PC-9 (cell line): ENCODE data around the gene MYO5B. TPM values are rescaled to one million over a fixed set of nuclear protein-coding genes. Genes with fewer than 3 reads are reported as not detected.
A peak's percentile ranks its signal among the peaks of the same experiment; 100 is the strongest.

Experiments used
- BruUV-seq: library from RNA; stranded (reverse); fragments of 400-500 nt; replicated peaks from 2 replicates; lab custom pipeline; 2021; lab: Mats Ljungman, UMichigan
- CTCF ChIA-PET: fragments of 300-600 bp; sonication (Branson Sonifier 250); formaldehyde crosslinking; loops from one replicate; lab custom pipeline; 2022; ENCODE audit warnings: antibody characterized with exemption; lab: Charles Lee
- POLR2A ChIA-PET: fragments of 300-600 bp; sonication (Branson Sonifier 250); formaldehyde crosslinking; loops from one replicate; lab custom pipeline; 2022; ENCODE audit warnings: antibody characterized with exemption; ENCODE audit not compliant: unreplicated experiment; lab: Charles Lee
- DNase-seq, 2 experiments: peaks; one replicate each; pipeline versions ENCODE4 v3.0.0 to v3.0.0-alpha.2; 2015 to 2022; ENCODE audit warnings: mixed read lengths in 1 of 2
- H2AFZ ChIP-seq: fragments of 200-600 bp; sonication (generic); 2 replicates; pipeline ENCODE4 v1.8.1; 2017; ENCODE audit warnings: antibody characterized with exemption
- H3F3A ChIP-seq: fragments of 200-600 bp; sonication (generic); 2 replicates; pipeline ENCODE4 v1.8.1; 2017; ENCODE audit warnings: antibody characterized with exemption, mild to moderate bottlenecking, low read depth; ENCODE audit not compliant: insufficient read depth
- H3K27ac ChIP-seq: fragments of 200-600 bp; sonication (generic); 2 replicates; pipeline ENCODE4 v1.6.1; 2016; ENCODE audit warnings: mixed run types
- H3K27me3 ChIP-seq: fragments of 200-600 bp; sonication (generic); 2 replicates; pipeline ENCODE4 v1.6.1; 2016; ENCODE audit warnings: low read depth, mixed run types; ENCODE audit not compliant: insufficient read depth
- H3K36me3 ChIP-seq: fragments of 200-600 bp; sonication (generic); 2 replicates; pipeline ENCODE4 v1.6.1; 2016; ENCODE audit warnings: low read depth, mixed run types
- H3K4me1 ChIP-seq: fragments of 200-600 bp; sonication (generic); replicated peaks from 2 replicates; pipeline ENCODE4 v1.6.1; 2016; ENCODE audit warnings: mixed run types; ENCODE audit not compliant: insufficient read depth
- H3K4me2 ChIP-seq: fragments of 200-600 bp; sonication (generic); 2 replicates; pipeline ENCODE4 v1.6.1; 2017; ENCODE audit warnings: mixed run types
- H3K4me3 ChIP-seq: fragments of 200-600 bp; sonication (generic); 2 replicates; pipeline ENCODE4 v1.6.1; 2016; ENCODE audit warnings: mixed run types
- H3K79me2 ChIP-seq: fragments of 200-600 bp; sonication (generic); 2 replicates; pipeline ENCODE4 v1.6.1; 2017; ENCODE audit warnings: low read depth, mixed run types
- H3K9me2 ChIP-seq: fragments of 200-600 bp; sonication (generic); 2 replicates; pipeline ENCODE4 v1.8.1; 2017; ENCODE audit warnings: mild to moderate bottlenecking; ENCODE audit not compliant: insufficient read depth
- H3K9me3 ChIP-seq: fragments of 200-600 bp; sonication (generic); 2 replicates; pipeline ENCODE4 v1.8.1; 2016; ENCODE audit warnings: low read depth; ENCODE audit not compliant: insufficient read depth
- H4K20me1 ChIP-seq: fragments of 200-600 bp; sonication (generic); 2 replicates; pipeline ENCODE4 v1.8.1; 2017; ENCODE audit not compliant: insufficient read depth
- CTCF ChIP-seq: fragments of 200-600 bp; sonication (generic); conservative IDR thresholded peaks from 2 replicates; pipeline ENCODE4 v1.6.1; 2017; ENCODE audit warnings: mixed run types, antibody characterized with exemption, mild to moderate bottlenecking, moderate library complexity
- EZH2 ChIP-seq: fragments of 200-600 bp; sonication (generic); IDR thresholded peaks from 2 replicates; pipeline ENCODE4 v1.8.0; 2017; ENCODE audit warnings: antibody characterized with exemption, low read depth
- intact Hi-C: fragments of 100-400 bp; cut with micrococcal nuclease; formaldehyde crosslinking; loops from one replicate; pipeline ENCODE4 v1.10.0; 2022; ENCODE audit not compliant: unreplicated experiment
- total RNA-seq: library from RNA; stranded (reverse); gene quantifications from 2 replicates; pipeline ENCODE4 v1.2.3, GENCODE V29; 2021

Gene MYO5B
- total RNA-seq, 1 experiment from 2014 or later = 25.4 TPM

GRCh38 chr18:50190236-50190635 is 4.7 kb downstream of the MYO5B start:
- Histone ChIP-seq H3F3A (peaks cover 17% of the 10 kb centered on the region), H3K4me2 (peak overlapping the region; percentile 54), H3K27me3 (no peaks in the 10 kb centered on the region), H4K20me1 (no peaks in the 10 kb centered on the region), H3K79me2 (peaks cover 81% of the 10 kb centered on the region), H3K4me3 (no peak overlapping the region), H3K4me1 (peaks cover 34% of the 10 kb centered on the region), H3K27ac (peak overlapping the region; percentile 49), H3K36me3 (no peaks in the 10 kb centered on the region), H3K9me3 (no peaks in the 10 kb centered on the region), H2AFZ (no peak overlapping the region), H3K9me2 (peaks cover 5% of the 10 kb centered on the region; the same call in 1 of the 2 replicates)
- ChIA-PET CTCF (no interaction called here), POLR2A (no interaction called here)
- no TSS peak for BruUV-seq
- TF ChIP-seq EZH2 (no peak), CTCF (no peak)
- peak in 1 of 2 experiments; percentile 61 for DNase-seq
- intact Hi-C loops = loop anchor here (10.0 kb wide), 1 partner anchor 75 kb away; no protein-coding TSS in a partner anchor

DNA sequence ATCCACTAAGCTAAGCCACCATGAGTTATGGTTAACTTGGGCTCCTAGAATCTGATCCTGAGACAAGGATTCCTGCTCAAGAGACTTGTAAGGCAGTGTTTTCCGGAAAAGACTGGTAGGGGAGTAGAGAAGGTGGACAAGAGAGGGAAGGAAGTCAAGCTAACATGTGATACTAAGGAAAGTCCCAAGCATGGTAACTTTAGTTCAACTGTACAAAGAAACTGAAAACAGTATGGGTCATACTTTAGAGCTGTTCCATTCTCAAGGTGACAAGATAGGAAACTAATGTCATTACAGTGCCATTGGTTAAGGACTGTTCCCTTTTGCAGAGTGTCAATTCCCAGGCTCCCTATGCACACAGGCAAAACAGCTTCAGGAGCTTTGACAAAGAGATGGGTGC is 5.8 kb downstream of the MYO5B start:
- Histone ChIP-seq H3K9me3 (no peaks in the 10 kb centered on the region), H3K9me2 (peaks cover 5% of the 10 kb centered on the region; the same call in 1 of the 2 replicates), H3K4me1 (peaks cover 37% of the 10 kb centered on the region), H4K20me1 (no peaks in the 10 kb centered on the region), H2AFZ (no peak overlapping the region), H3K27ac (no peak overlapping the region), H3K27me3 (no peaks in the 10 kb centered on the region), H3K4me3 (no peak overlapping the region), H3F3A (peaks cover 21% of the 10 kb centered on the region), H3K79me2 (peaks cover 87% of the 10 kb centered on the region), H3K36me3 (no peaks in the 10 kb centered on the region), H3K4me2 (no peak overlapping the region)
- CTCF ChIA-PET = no interaction called here
- POLR2A ChIA-PET = no interaction called here
- TF ChIP-seq CTCF (no peak), EZH2 (no peak)
- intact Hi-C loops = no loop called here
- DNase-seq = no peak
- no TSS peak for BruUV-seq

GRCh38 chr18:50188652-50189051 is 6.3 kb downstream of the MYO5B start:
- BruUV-seq = no TSS peak
- TF ChIP-seq CTCF = no peak
- TF ChIP-seq EZH2 = no peak
- Histone ChIP-seq H3K4me3 (no peak overlapping the region), H3K4me2 (no peak overlapping the region), H3K79me2 (peaks cover 85% of the 10 kb centered on the region), H3K27ac (no peak overlapping the region), H3K9me3 (no peaks in the 10 kb centered on the region), H3K9me2 (peaks cover 5% of the 10 kb centered on the region; the same call in 1 of the 2 replicates), H4K20me1 (no peaks in the 10 kb centered on the region), H3F3A (peaks cover 25% of the 10 kb centered on the region), H3K36me3 (no peaks in the 10 kb centered on the region), H3K27me3 (no peaks in the 10 kb centered on the region), H3K4me1 (peaks cover 42% of the 10 kb centered on the region), H2AFZ (no peak overlapping the region)
- CTCF ChIA-PET = no interaction called here
- POLR2A ChIA-PET = no interaction called here
- intact Hi-C loops = no loop called here
- no peak for DNase-seq
